ENCODE data around the gene PLPPR5. TPM values are rescaled to one million over a fixed set of nuclear protein-coding genes. Genes with fewer than 3 reads are reported as not detected.

The PLPPR5 gene
- total and polyA plus RNA-seq, 2 of the 4 experiments (the other 2 are of a cell fraction) = under 0.01 to 0.05 TPM

DNA sequence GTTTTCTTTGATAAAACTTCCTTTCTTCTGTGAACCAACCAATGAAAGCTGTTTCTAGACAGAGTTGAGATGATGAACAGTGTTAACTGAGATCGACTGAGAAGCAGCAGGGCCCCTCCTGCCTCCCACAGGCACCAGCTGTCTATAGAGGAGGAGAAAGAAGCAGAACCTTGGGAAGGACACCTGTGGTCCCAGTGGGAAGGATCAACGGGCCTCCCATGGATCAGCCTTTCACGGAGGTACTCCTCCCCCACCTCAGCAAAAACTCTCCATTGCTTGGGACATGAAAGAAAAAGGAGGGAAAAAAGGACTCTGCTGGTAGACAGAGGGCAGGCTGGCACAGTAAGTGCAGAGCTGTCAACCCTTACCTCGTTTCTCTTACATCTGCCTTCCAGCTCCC lies 40.5 kb downstream of the PLPPR5 start:
- dilution Hi-C loops (cut with HindIII; ENCODE audit: low sequenced_read_pairs, unreplicated experiment) = no loop called here
- in situ Hi-C loops (cut with MboI; ENCODE audit: low sequenced_read_pairs) = no loop called here
- H3K27ac ChIP-seq (ENCODE audit: insufficient read depth, low read length) = no peak overlapping the region
- no peaks in the 10 kb centered on the region for H3K27me3 ChIP-seq (ENCODE audit: control insufficient read depth, insufficient read depth, low read length)
- no peak overlapping the region for H3K4me3 ChIP-seq (ENCODE audit: insufficient read depth, low read depth, low read length)
- peak overlapping the region; percentile 50 for H2BK120ac ChIP-seq (ENCODE audit: low read depth, low read length)
- no peak overlapping the region for H3K9ac ChIP-seq (ENCODE audit: low read depth, low read length)
- peaks cover 11% of the 10 kb centered on the region for H3K4me1 ChIP-seq (ENCODE audit: control insufficient read depth, insufficient read depth, low read length)
- H3K23ac ChIP-seq (ENCODE audit: low read depth, low read length) = no peak overlapping the region
- ChIA-PET CTCF (interaction anchor here (0.6 kb wide), 1 partner anchor 45 kb away, joined by 4 read pairs; no protein-coding TSS in a partner anchor), POLR2A (ENCODE audit: unreplicated experiment) (no interaction called here)
- no peak overlapping the region for H2AK9ac ChIP-seq (replicated peaks; ENCODE audit: low read depth, low read length, poor library complexity)
- no peaks in the 10 kb centered on the region for H3K9me3 ChIP-seq (ENCODE audit: control insufficient read depth, insufficient read depth, low read length)
- H2AK5ac ChIP-seq (ENCODE audit: low read depth, low read length) = no peak overlapping the region
- ATAC-seq (ENCODE audit: low read depth) = no peak
- H3K4ac ChIP-seq (ENCODE audit: low read depth, low read length) = peak overlapping the region; percentile 49
- peak overlapping the region; percentile 37; the same call in 1 of the 2 replicates for H2BK20ac ChIP-seq (ENCODE audit: low read depth, low read length)
- no peak overlapping the region for H4K5ac ChIP-seq (ENCODE audit: low read depth, low read length)
- intact Hi-C loops (cut with micrococcal nuclease) = no loop called here
- TF ChIP-seq CHD1 (IDR thresholded peaks at IDR 0.05; ENCODE audit: low read depth, low read length) = no peak
- TF ChIP-seq CEBPB (IDR thresholded peaks at IDR 0.05; ENCODE audit: low read depth, low read length) = no peak
- TF ChIP-seq NFE2L2 (IDR thresholded peaks at IDR 0.05; ENCODE audit: low read depth, low read length) = no peak
- no peak for TF ChIP-seq MAFK (IDR thresholded peaks at IDR 0.05; ENCODE audit: low read depth, low read length)
- TF ChIP-seq RAD21 (IDR thresholded peaks at IDR 0.05; ENCODE audit: low read length) = no peak
- no peak for TF ChIP-seq SMC3 (IDR thresholded peaks at IDR 0.05; ENCODE audit: low read depth, low read length)
- TF ChIP-seq FOS (IDR thresholded peaks at IDR 0.05; ENCODE audit: low read depth, low read length) = no peak
- TF ChIP-seq, protein P1, sequence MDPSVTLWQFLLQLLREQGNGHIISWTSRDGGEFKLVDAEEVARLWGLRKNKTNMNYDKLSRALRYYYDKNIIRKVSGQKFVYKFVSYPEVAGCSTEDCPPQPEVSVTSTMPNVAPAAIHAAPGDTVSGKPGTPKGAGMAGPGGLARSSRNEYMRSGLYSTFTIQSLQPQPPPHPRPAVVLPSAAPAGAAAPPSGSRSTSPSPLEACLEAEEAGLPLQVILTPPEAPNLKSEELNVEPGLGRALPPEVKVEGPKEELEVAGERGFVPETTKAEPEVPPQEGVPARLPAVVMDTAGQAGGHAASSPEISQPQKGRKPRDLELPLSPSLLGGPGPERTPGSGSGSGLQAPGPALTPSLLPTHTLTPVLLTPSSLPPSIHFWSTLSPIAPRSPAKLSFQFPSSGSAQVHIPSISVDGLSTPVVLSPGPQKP (IDR thresholded peaks at IDR 0.05; ENCODE audit: borderline replicate concordance, low read depth, low read length) = no peak
- no peak for TF ChIP-seq RFX5 (IDR thresholded peaks at IDR 0.05; ENCODE audit: low read depth, low read length)
- TF ChIP-seq MXI1 (IDR thresholded peaks at IDR 0.05; ENCODE audit: borderline replicate concordance, low read depth, low read length) = no peak
- TF ChIP-seq RCOR1 (IDR thresholded peaks at IDR 0.05; ENCODE audit: insufficient replicate concordance, low read length) = no peak
- TF ChIP-seq, protein P2, sequence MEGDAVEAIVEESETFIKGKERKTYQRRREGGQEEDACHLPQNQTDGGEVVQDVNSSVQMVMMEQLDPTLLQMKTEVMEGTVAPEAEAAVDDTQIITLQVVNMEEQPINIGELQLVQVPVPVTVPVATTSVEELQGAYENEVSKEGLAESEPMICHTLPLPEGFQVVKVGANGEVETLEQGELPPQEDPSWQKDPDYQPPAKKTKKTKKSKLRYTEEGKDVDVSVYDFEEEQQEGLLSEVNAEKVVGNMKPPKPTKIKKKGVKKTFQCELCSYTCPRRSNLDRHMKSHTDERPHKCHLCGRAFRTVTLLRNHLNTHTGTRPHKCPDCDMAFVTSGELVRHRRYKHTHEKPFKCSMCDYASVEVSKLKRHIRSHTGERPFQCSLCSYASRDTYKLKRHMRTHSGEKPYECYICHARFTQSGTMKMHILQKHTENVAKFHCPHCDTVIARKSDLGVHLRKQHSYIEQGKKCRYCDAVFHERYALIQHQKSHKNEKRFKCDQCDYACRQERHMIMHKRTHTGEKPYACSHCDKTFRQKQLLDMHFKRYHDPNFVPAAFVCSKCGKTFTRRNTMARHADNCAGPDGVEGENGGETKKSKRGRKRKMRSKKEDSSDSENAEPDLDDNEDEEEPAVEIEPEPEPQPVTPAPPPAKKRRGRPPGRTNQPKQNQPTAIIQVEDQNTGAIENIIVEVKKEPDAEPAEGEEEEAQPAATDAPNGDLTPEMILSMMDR (conservative IDR thresholded peaks at IDR 0.05; ENCODE audit: low read depth, low read length) = no peak
- TF ChIP-seq, protein P3, sequence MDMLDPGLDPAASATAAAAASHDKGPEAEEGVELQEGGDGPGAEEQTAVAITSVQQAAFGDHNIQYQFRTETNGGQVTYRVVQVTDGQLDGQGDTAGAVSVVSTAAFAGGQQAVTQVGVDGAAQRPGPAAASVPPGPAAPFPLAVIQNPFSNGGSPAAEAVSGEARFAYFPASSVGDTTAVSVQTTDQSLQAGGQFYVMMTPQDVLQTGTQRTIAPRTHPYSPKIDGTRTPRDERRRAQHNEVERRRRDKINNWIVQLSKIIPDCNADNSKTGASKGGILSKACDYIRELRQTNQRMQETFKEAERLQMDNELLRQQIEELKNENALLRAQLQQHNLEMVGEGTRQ (IDR thresholded peaks at IDR 0.05; ENCODE audit: low read depth, low read length) = no peak
- no peak for TF ChIP-seq BHLHE40 (IDR thresholded peaks at IDR 0.05; ENCODE audit: low read depth, low read length)
- no peak for TF ChIP-seq POLR2A (IDR thresholded peaks at IDR 0.05; ENCODE audit: low read depth, low read length)
- H3K18ac ChIP-seq (ENCODE audit: low read depth, low read length) = peak overlapping the region; percentile 71; the same call in 1 of the 2 replicates
- DNase-seq = no peak
- H2BK15ac ChIP-seq (ENCODE audit: low read depth, low read length) = peak overlapping the region; percentile 70; the same call in 1 of the 3 replicates
- no peak overlapping the region for H2AFZ ChIP-seq (replicated peaks; ENCODE audit: low read length, poor library complexity)
- no peaks in the 10 kb centered on the region for H4K20me1 ChIP-seq (ENCODE audit: insufficient read depth, low read length)
- BruUV-seq (replicated peaks) = no TSS peak
- H3K4me2 ChIP-seq (ENCODE audit: low read depth, low read length) = no peak overlapping the region
- no peak overlapping the region for H3K56ac ChIP-seq (ENCODE audit: extremely low read depth, insufficient read depth, low read length)
- H3K14ac ChIP-seq (replicated peaks; ENCODE audit: low read depth, low read length) = no peak overlapping the region
- 0 out of 2 replicates have a peak overlapping the region, but pooled peaks have one; percentile 28 for H4K91ac ChIP-seq (ENCODE audit: insufficient read depth, low read depth, low read length)
- H3K9me1 ChIP-seq (ENCODE audit: insufficient read depth, low read length) = no peaks in the 10 kb centered on the region; the same call in 1 of the 2 replicates
- H4K8ac ChIP-seq (ENCODE audit: low read depth in 2 of 2, low read length in 2 of 2) = no peak overlapping the region
- H3K79me1 ChIP-seq (ENCODE audit: low read depth in 1 of 2, low read length in 2 of 2) = no peaks in the 10 kb centered on the region
- H2BK5ac ChIP-seq (ENCODE audit: low read depth, low read length, poor library complexity, severe bottlenecking) = no peak overlapping the region
- no peaks in the 10 kb centered on the region for H3K36me3 ChIP-seq (ENCODE audit: control insufficient read depth, insufficient read depth, low read length)
- no CpG with 5 or more reads among the region's 4 CpGs for WGBS, 2 experiments (ENCODE audit: extremely low coverage in 2 of 2, insufficient read length in 1 of 2)
